Measurements from ENCODE around the gene LMCD1. TPM values are rescaled to one million over a fixed set of nuclear protein-coding genes. Genes with fewer than 3 reads are reported as not detected.

Gene LMCD1
- total and polyA plus RNA-seq, 2 of the 8 experiments (the other 6 are each of a cell fraction or from before 2014, with no cell fraction given): 12.3 to 26.5 TPM

GRCh38 chr3:8559351-8559750, 57.7 kb downstream of the LMCD1 start:
- H2BK12ac ChIP-seq (ENCODE audit: low read depth, low read length): no peak overlapping the region
- no peak overlapping the region for H3K56ac ChIP-seq (replicated peaks; ENCODE audit: insufficient read length, low read depth, low read length)
- no peak overlapping the region for H4K5ac ChIP-seq (ENCODE audit: insufficient read length, low read depth, low read length)
- no peaks in the 10 kb centered on the region for H3K79me2 ChIP-seq (ENCODE audit: control insufficient read depth in 1 of 2, insufficient read depth in 2 of 2, low read length in 2 of 2)
- H3K14ac ChIP-seq (ENCODE audit: insufficient read length): no peak overlapping the region
- H3K27me3 ChIP-seq (replicated peaks in 1 of 4; ENCODE audit: control insufficient read depth in 3 of 4, extremely low read depth in 1 of 4, insufficient read depth in 3 of 4, low read length in 3 of 4): no peaks in the 10 kb centered on the region
- no peak overlapping the region for H3K27ac ChIP-seq (ENCODE audit: low read depth, low read length)
- no peaks in the 10 kb centered on the region for H3K9me3 ChIP-seq (ENCODE audit: insufficient read depth in 2 of 2, low read depth in 1 of 2, low read length in 1 of 2)
- no peak overlapping the region for H2BK20ac ChIP-seq (ENCODE audit: low read length)
- H4K8ac ChIP-seq (ENCODE audit: extremely low read depth, insufficient read depth, low read length): no peak overlapping the region
- no peak overlapping the region for H3K18ac ChIP-seq (ENCODE audit: extremely low read depth, low read length)
- H2BK15ac ChIP-seq (ENCODE audit: low read length): no peak overlapping the region
- H3K4ac ChIP-seq (replicated peaks; ENCODE audit: insufficient read length, low read depth, low read length): no peak overlapping the region
- no peak overlapping the region for H2AFZ ChIP-seq (ENCODE audit: low read length)
- no peak overlapping the region for H2BK5ac ChIP-seq (ENCODE audit: low read depth, low read length)
- 90% methylated on average over 6 of the region's 6 CpGs; no CpG with 5 or more reads in 1 of the 2 experiments for WGBS, 2 experiments (ENCODE audit: extremely low coverage in 1 of 2, insufficient coverage in 1 of 2, insufficient read length in 1 of 2, insufficient replicate concordance in 2 of 2, low coverage in 1 of 2, low lambda C conversion rate in 2 of 2, missing lambda C conversion rate in 1 of 2)
- no peak overlapping the region for H3K4me2 ChIP-seq (ENCODE audit: insufficient read depth in 1 of 2, low read depth in 2 of 2, low read length in 2 of 2)
- no peak overlapping the region for H3K23ac ChIP-seq (ENCODE audit: insufficient read length)
- H2BK120ac ChIP-seq (replicated peaks; ENCODE audit: low read depth, low read length): no peak overlapping the region
- CTCF ChIA-PET (ENCODE audit: partially characterized antibody): interaction anchor here (1.6 kb wide), 1 partner anchor 36 kb away, joined by 5 read pairs; no protein-coding TSS in a partner anchor
- no peak overlapping the region for H3K4me3 ChIP-seq (ENCODE audit: extremely low read depth in 1 of 4, insufficient read depth in 2 of 4, low read depth in 3 of 4, low read length in 4 of 4)
- H3K4me1 ChIP-seq (replicated peaks in 1 of 4; ENCODE audit: control insufficient read depth in 3 of 4, insufficient read depth in 4 of 4, low read length in 3 of 4): peaks cover 0 to 3% (median 0%) of the 10 kb centered on the region in 4 experiments; a peak in 1 of 7 replicates
- H4K20me1 ChIP-seq (replicated peaks in 1 of 2; ENCODE audit: control insufficient read depth in 1 of 2, insufficient read depth in 2 of 2, low read length in 2 of 2): no peaks in the 10 kb centered on the region
- POLR2A ChIA-PET (ENCODE audit: partially characterized antibody): no interaction called here
- no peak overlapping the region for H2AK5ac ChIP-seq (ENCODE audit: low read depth, low read length)
- no peak overlapping the region for H3K9ac ChIP-seq (replicated peaks in 1 of 4; ENCODE audit: extremely low read depth in 1 of 4, low read depth in 3 of 4, low read length in 3 of 4)
- no peak for DNase-seq (ENCODE audit: low read depth in 1 of 2, low spot score in 2 of 2)
- H4K91ac ChIP-seq (replicated peaks; ENCODE audit: insufficient read length, low read length): no peak overlapping the region
- no peaks in the 10 kb centered on the region for H3K23me2 ChIP-seq (ENCODE audit: low read depth, low read length)
- peaks cover 0 to 11% (median 0%) of the 10 kb centered on the region in 4 experiments; a peak in 2 of 8 replicates for H3K36me3 ChIP-seq (ENCODE audit: control insufficient read depth in 2 of 4, insufficient read depth in 4 of 4, low read length in 3 of 4)
- FAIRE-seq: no peak
- peaks cover 4% of the 10 kb centered on the region for H3K79me1 ChIP-seq (ENCODE audit: low read depth, low read length)
- TF ChIP-seq EZH2 (IDR thresholded peaks at IDR 0.05; ENCODE audit: low read depth, low read length, severe bottlenecking) (no peak), ASH2L (IDR thresholded peaks at IDR 0.05; ENCODE audit: low read length) (no peak), CEBPB (IDR thresholded peaks at IDR 0.05; ENCODE audit: low read depth, low read length) (no peak), JUN (IDR thresholded peaks at IDR 0.05; ENCODE audit: low read depth, low read length) (no peak), MAFK (IDR thresholded peaks at IDR 0.05; ENCODE audit: low read depth, low read length) (no peak), EGR1 (IDR thresholded peaks at IDR 0.05; ENCODE audit: borderline replicate concordance, low read depth, low read length) (no peak)

Measured in H1 (cell line).